ENCODE results near the gene ACTL10.
"Not testable (repeated sequence)": the region's sequence is repeated elsewhere in the genome, so short reads cannot be mapped to it uniquely, and the experiment has no call there.

The ACTL10 gene

GRCh38 chr20:33697129-33697528 lies 30.4 kb downstream of the ACTL10 start:
- DNase-seq (ENCODE audit: low spot score): no peak

- DNase-seq (ENCODE audit: low spot score): not testable (repeated sequence)
Measured at GRCh38 chr20:33698966-33699365, 32.2 kb downstream of the ACTL10 start.

- DNase-seq (ENCODE audit: low spot score): not testable (repeated sequence)
Measured at GRCh38 chr20:33700696-33701441, 34.1 kb downstream of the ACTL10 start.

- DNase-seq (ENCODE audit: low spot score): no peak
Measured at GRCh38 chr20:33701629-33702450, 35.1 kb downstream of the ACTL10 start.

GRCh38 chr20:33702861-33703260 lies 36.1 kb downstream of the ACTL10 start:
- DNase-seq (ENCODE audit: low spot score): no peak

- DNase-seq (ENCODE audit: low spot score): no peak
Measured at GRCh38 chr20:33703498-33704137, 36.9 kb downstream of the ACTL10 start.

- DNase-seq (ENCODE audit: low spot score): no peak
Measured at GRCh38 chr20:33704197-33704924, 37.6 kb downstream of the ACTL10 start.

- DNase-seq (ENCODE audit: low spot score): no peak
Measured at GRCh38 chr20:33707668-33708067, 40.9 kb downstream of the ACTL10 start.

GRCh38 chr20:33709398-33709797 lies 42.7 kb downstream of the ACTL10 start:
- no peak for DNase-seq (ENCODE audit: low spot score)

- DNase-seq (ENCODE audit: low spot score): peak; percentile 23
Measured at GRCh38 chr20:33709905-33710541, 43.3 kb downstream of the ACTL10 start.

- no peak for DNase-seq (ENCODE audit: low spot score)
Measured at GRCh38 chr20:33710681-33711445, 44.1 kb downstream of the ACTL10 start.

- DNase-seq (ENCODE audit: low spot score): no peak
Measured at GRCh38 chr20:33711446-33711738, 44.6 kb downstream of the ACTL10 start.

- DNase-seq (ENCODE audit: low spot score): no peak
Measured at GRCh38 chr20:33713865-33714367, 47.2 kb downstream of the ACTL10 start.

GRCh38 chr20:33716498-33716897 lies 49.8 kb downstream of the ACTL10 start:
- no peak for DNase-seq (ENCODE audit: low spot score)
